Measurements from ENCODE around the gene LCP2.

DNA sequence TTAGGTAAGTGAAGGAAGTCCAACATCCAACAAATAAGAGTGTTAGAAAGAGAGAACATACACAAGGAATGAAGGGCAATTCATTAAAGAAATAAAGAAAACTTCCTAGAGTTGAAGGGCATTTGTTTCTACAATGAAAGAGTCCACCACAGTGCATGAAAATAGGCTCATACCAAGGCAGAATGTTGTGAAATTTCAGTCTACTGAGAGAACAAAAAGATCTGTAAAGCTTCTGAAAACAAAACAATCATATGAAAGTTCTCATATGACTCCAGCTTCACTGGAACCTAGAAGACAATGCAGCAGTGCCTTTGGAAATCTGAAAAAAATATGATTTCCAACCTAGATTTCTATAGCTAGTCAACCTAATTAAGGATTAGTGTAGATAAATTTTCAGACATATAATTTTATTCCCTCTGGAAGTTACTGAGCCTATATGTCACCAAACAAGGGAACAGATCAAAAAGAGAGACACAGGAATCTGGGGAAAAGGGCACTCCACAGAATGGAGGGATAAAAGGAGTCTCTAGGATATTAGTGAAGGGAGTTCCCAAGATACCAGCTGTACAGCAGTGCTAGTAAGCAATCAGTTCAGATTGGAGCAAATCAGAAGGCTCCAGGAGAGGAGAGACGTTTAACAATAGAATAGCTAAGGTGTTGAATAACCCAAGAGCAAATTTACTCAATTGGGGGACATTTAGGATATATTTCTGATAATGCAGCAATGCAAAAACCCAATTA is 59.0 kb downstream of the LCP2 start:
- TF ChIP-seq, protein P1, sequence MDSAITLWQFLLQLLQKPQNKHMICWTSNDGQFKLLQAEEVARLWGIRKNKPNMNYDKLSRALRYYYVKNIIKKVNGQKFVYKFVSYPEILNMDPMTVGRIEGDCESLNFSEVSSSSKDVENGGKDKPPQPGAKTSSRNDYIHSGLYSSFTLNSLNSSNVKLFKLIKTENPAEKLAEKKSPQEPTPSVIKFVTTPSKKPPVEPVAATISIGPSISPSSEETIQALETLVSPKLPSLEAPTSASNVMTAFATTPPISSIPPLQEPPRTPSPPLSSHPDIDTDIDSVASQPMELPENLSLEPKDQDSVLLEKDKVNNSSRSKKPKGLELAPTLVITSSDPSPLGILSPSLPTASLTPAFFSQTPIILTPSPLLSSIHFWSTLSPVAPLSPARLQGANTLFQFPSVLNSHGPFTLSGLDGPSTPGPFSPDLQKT (IDR thresholded peaks at IDR 0.05; ENCODE audit: borderline replicate concordance, low read depth, low read length) = no peak
- no peak for TF ChIP-seq YY1 (tag by site-specific recombination; IDR thresholded peaks at IDR 0.05)
